ENCODE data around the gene ENOX1. TPM values are rescaled to one million over a fixed set of nuclear protein-coding genes. Genes with fewer than 3 reads are reported as not detected.

The ENOX1 gene
- total and polyA plus RNA-seq, 2 of the 8 experiments (the other 6 are each of a cell fraction or from before 2014, with no cell fraction given), result 0.23 to 0.37 TPM

- TF ChIP-seq, protein P1, sequence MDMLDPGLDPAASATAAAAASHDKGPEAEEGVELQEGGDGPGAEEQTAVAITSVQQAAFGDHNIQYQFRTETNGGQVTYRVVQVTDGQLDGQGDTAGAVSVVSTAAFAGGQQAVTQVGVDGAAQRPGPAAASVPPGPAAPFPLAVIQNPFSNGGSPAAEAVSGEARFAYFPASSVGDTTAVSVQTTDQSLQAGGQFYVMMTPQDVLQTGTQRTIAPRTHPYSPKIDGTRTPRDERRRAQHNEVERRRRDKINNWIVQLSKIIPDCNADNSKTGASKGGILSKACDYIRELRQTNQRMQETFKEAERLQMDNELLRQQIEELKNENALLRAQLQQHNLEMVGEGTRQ (IDR thresholded peaks at IDR 0.05; ENCODE audit: low read length), result no peak
- no peak for TF ChIP-seq RAD21 (IDR thresholded peaks at IDR 0.05 in 1 of 2, conservative IDR thresholded peaks at IDR 0.05 in 1 of 2; ENCODE audit: low read depth in 2 of 2, low read length in 2 of 2)
These were observed 134.0 kb downstream of the ENOX1 start (continued) for GRCh38 chr13:43652760-43653159.

All from H1 (cell line).